HCT116 (cell line): ENCODE measurements around the gene RIT2. TPM values are rescaled to one million over a fixed set of nuclear protein-coding genes. Genes with fewer than 3 reads are reported as not detected.

Experiments
- ATAC-seq: fragments of 200-7000 bp; cut with Tn5 transposase; 2 replicates; pipeline ENCODE4 v1.9.1; 2020; ENCODE audit warnings: mild to moderate bottlenecking, moderate library complexity
- BruUV-seq: library from RNA; stranded (reverse); fragments of 400-500 nt; replicated peaks from 2 replicates; lab custom pipeline; 2021; lab: Mats Ljungman, UMichigan
- CTCF ChIA-PET: fragments of 300-600 bp; sonication (Branson Sonifier 250); formaldehyde crosslinking; loops from one replicate; lab custom pipeline; 2021; ENCODE audit warnings: antibody characterized with exemption; lab: Charles Lee
- POLR2A ChIA-PET: fragments of 300-600, 350-600 bp; sonication (Branson Sonifier 250); formaldehyde crosslinking; loops from one replicate; lab custom pipeline; 2021; ENCODE audit warnings: antibody characterized with exemption; lab: Charles Lee
- RAD21 ChIA-PET, 2 experiments: fragments of 300-600 bp; sonication (Branson Sonifier 250); formaldehyde crosslinking; loops; one replicate each; lab custom pipeline; 2023; ENCODE audit warnings: low total read pairs in 2 of 2; ENCODE audit not compliant: uncharacterized antibody in 2 of 2, unreplicated experiment in 2 of 2, low non-redundant PET in 1 of 2; lab: Charles Lee
- DNase-seq: peaks from one replicate; pipeline ENCODE4 v3.0.0-alpha.2; 2010; ENCODE audit warnings: low read depth, low spot score
- H2AFZ ChIP-seq: fragments of 200-600 bp; shearing (Covaris generic), sonication (generic); 2 replicates; pipeline ENCODE4 v1.6.1; 2017; ENCODE audit warnings: low read depth, mixed run types, mixed read lengths, antibody characterized with exemption, low read length; ENCODE audit not compliant: poor library complexity, severe bottlenecking
- H3K27ac ChIP-seq: 2 replicates; pipeline ENCODE4 v1.5.1; 2012; ENCODE audit warnings: low read depth, low read length
- H3K27me3 ChIP-seq: fragments of 200-600 bp; sonication (generic); 2 replicates; pipeline ENCODE4 v1.6.1; 2016; ENCODE audit warnings: mixed run types, low read length, mixed read lengths; ENCODE audit not compliant: insufficient read depth
- H3K36me3 ChIP-seq, 2 experiments: fragments of 200-500 bp in 1 of 2; fragments of 200-600 bp in 1 of 2; sonication (Bioruptor generic) in 1 of 2; sonication (generic) in 1 of 2; 2 replicates each; pipeline versions ENCODE4 v1.5.1 to v1.6.1; 2014 to 2016; ENCODE audit warnings: low read length in 2 of 2, inconsistent platforms in 1 of 2, mixed read lengths in 1 of 2, mixed run types in 1 of 2; ENCODE audit not compliant: insufficient read depth in 2 of 2, control insufficient read depth in 1 of 2
- H3K4me1 ChIP-seq, 2 experiments: fragments of 200-600 bp in 1 of 2; sonication (generic) in 1 of 2; 2 replicates each; pipeline versions ENCODE4 v1.5.1 to v1.6.1; 2012 to 2017; ENCODE audit warnings: low read length in 2 of 2, inconsistent platforms in 1 of 2, mild to moderate bottlenecking in 1 of 2, mixed read lengths in 1 of 2, mixed run types in 1 of 2, moderate library complexity in 1 of 2; ENCODE audit not compliant: insufficient read depth in 2 of 2, control insufficient read depth in 1 of 2
- H3K4me2 ChIP-seq: fragments of 200-600 bp; sonication (generic); 2 replicates; pipeline ENCODE4 v1.6.1; 2017; ENCODE audit warnings: mixed run types, low read length, mixed read lengths
- H3K4me3 ChIP-seq, 2 experiments: fragments of 200-600 bp in 1 of 2; sonication (generic) in 1 of 2; replicated peaks in 1 of 2; 2 replicates each; pipeline ENCODE4 v1.5.1; 2011 to 2016; ENCODE audit warnings: low read length in 2 of 2, control low read depth in 1 of 2, low read depth in 1 of 2, mild to moderate bottlenecking in 1 of 2, mixed read lengths in 1 of 2, mixed run types in 1 of 2
- H3K79me2 ChIP-seq: fragments of 200-600 bp; sonication (generic); 2 replicates; pipeline ENCODE4 v1.6.1; 2017; ENCODE audit warnings: mild to moderate bottlenecking, mixed run types, low read length, moderate library complexity, mixed read lengths; ENCODE audit not compliant: insufficient read depth
- H3K9ac ChIP-seq: fragments of 200-600 bp; sonication (generic); 2 replicates; pipeline ENCODE4 v1.6.1; 2016; ENCODE audit warnings: low read length, mixed read lengths
- H3K9me2 ChIP-seq: fragments of 200-600 bp; sonication (generic), shearing (Covaris generic); 2 replicates; pipeline ENCODE4 v1.6.1; 2017; ENCODE audit warnings: mixed run types, mild to moderate bottlenecking, moderate library complexity; ENCODE audit not compliant: insufficient read depth
- H3K9me3 ChIP-seq, 2 experiments: fragments of 200-500 bp in 1 of 2; fragments of 200-600 bp in 1 of 2; sonication (Bioruptor generic) in 1 of 2; sonication (generic) in 1 of 2; 2 replicates each; pipeline ENCODE4 v1.6.1; 2014 to 2017; ENCODE audit warnings: low read length in 2 of 2, mixed read lengths in 2 of 2, inconsistent platforms in 1 of 2, low read depth in 1 of 2, mild to moderate bottlenecking in 1 of 2, mixed run types in 1 of 2, moderate library complexity in 1 of 2; ENCODE audit not compliant: control insufficient read depth in 1 of 2, insufficient read depth in 1 of 2
- H4K20me1 ChIP-seq: fragments of 200-600 bp; sonication (generic), shearing (Covaris generic); 2 replicates; pipeline ENCODE4 v1.6.1; 2017; ENCODE audit warnings: mixed run types, mild to moderate bottlenecking, moderate library complexity; ENCODE audit not compliant: insufficient read depth
- CBX3 ChIP-seq: IDR thresholded peaks from 2 replicates; pipeline ENCODE4 v1.6.1; 2012; ENCODE audit warnings: low read depth
- CEBPB ChIP-seq: IDR thresholded peaks from 2 replicates; pipeline ENCODE4 v1.6.1; 2012; ENCODE audit warnings: low read depth
- EGR1 ChIP-seq: IDR thresholded peaks from 2 replicates; pipeline ENCODE4 v1.6.1; 2012; ENCODE audit warnings: low read depth
- ELF1 ChIP-seq: IDR thresholded peaks from 2 replicates; pipeline ENCODE4 v1.6.1; 2012; ENCODE audit warnings: low read depth, borderline replicate concordance
- EZH2 ChIP-seq: fragments of 200-600 bp; sonication (generic); IDR thresholded peaks from 2 replicates; pipeline ENCODE4 v1.6.1; 2017; ENCODE audit warnings: antibody characterized with exemption, mixed run types
- EZH2phosphoT487 ChIP-seq: fragments of 200-600 bp; IDR thresholded peaks from 2 replicates; pipeline ENCODE4 v1.6.1; 2018; ENCODE audit warnings: antibody characterized with exemption, borderline replicate concordance
- POLR2A ChIP-seq: IDR thresholded peaks from 2 replicates; pipeline ENCODE4 v1.7.0; 2011; ENCODE audit warnings: borderline replicate concordance; ENCODE audit not compliant: insufficient read depth, insufficient read length; ENCODE audit errors: extremely low read depth
- RAD21 ChIP-seq: IDR thresholded peaks from 2 replicates; pipeline ENCODE4 v1.6.1; 2012; ENCODE audit warnings: low read depth, mild to moderate bottlenecking
- SP1 ChIP-seq: IDR thresholded peaks from 2 replicates; pipeline ENCODE4 v1.6.1; 2012; ENCODE audit warnings: low read depth
- intact Hi-C: fragments of 100-400 bp; cut with micrococcal nuclease; formaldehyde crosslinking; loops from 2 replicates; pipeline ENCODE4 v1.10.0; 2022
- total RNA-seq: library from RNA; stranded (reverse); gene quantifications from one replicate; pipeline ENCODE4 v1.2.1, GENCODE V29; 2021; ENCODE audit not compliant: unreplicated experiment
- TF ChIP-seq, protein P1 (sequence below): IDR thresholded peaks from 2 replicates; pipeline ENCODE4 v1.6.1; 2012; ENCODE audit warnings: low read depth
- TF ChIP-seq, protein P2 (sequence below): IDR thresholded peaks from 2 replicates; pipeline ENCODE4 v1.6.1; 2012
- TF ChIP-seq, protein P3 (sequence below), 3 experiments: fragments of 200-600 bp in 1 of 3; sonication (generic) in 1 of 3; IDR thresholded peaks in 2 of 3; conservative IDR thresholded peaks in 1 of 3; 2 replicates each; pipeline ENCODE4 v1.5.1; 2012 to 2017; ENCODE audit warnings: low read depth in 2 of 3, low read length in 2 of 3, antibody characterized with exemption in 1 of 3, borderline replicate concordance in 1 of 3, control low read depth in 1 of 3, mild to moderate bottlenecking in 1 of 3, mixed read lengths in 1 of 3, mixed run types in 1 of 3, moderate library complexity in 1 of 3; ENCODE audit not compliant: insufficient read depth in 1 of 3

RIT2 gene
- total RNA-seq, 1 experiment from 2014 or later: not detected

DNA sequence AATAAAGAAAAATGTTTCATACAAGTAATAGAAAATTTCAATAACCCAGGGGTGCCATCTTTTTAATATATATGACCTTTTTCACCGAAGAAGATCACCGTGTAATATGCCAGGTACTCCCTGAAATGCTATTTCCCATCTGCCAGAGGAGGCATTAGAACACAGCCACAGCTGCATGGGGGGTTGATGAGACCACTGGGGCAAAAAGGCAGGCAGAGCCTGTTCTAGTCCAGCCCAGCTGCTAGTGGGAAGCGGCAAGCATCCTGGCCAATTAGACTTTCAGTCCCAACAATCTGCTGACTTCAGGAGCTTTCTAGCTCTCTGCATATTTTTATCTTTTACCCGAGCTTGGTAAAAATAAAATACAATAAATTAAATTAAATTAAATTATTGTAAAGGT lies 362.6 kb downstream of the RIT2 start (continued):
- TF ChIP-seq, protein P1, sequence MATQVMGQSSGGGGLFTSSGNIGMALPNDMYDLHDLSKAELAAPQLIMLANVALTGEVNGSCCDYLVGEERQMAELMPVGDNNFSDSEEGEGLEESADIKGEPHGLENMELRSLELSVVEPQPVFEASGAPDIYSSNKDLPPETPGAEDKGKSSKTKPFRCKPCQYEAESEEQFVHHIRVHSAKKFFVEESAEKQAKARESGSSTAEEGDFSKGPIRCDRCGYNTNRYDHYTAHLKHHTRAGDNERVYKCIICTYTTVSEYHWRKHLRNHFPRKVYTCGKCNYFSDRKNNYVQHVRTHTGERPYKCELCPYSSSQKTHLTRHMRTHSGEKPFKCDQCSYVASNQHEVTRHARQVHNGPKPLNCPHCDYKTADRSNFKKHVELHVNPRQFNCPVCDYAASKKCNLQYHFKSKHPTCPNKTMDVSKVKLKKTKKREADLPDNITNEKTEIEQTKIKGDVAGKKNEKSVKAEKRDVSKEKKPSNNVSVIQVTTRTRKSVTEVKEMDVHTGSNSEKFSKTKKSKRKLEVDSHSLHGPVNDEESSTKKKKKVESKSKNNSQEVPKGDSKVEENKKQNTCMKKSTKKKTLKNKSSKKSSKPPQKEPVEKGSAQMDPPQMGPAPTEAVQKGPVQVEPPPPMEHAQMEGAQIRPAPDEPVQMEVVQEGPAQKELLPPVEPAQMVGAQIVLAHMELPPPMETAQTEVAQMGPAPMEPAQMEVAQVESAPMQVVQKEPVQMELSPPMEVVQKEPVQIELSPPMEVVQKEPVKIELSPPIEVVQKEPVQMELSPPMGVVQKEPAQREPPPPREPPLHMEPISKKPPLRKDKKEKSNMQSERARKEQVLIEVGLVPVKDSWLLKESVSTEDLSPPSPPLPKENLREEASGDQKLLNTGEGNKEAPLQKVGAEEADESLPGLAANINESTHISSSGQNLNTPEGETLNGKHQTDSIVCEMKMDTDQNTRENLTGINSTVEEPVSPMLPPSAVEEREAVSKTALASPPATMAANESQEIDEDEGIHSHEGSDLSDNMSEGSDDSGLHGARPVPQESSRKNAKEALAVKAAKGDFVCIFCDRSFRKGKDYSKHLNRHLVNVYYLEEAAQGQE: no peak
- TF ChIP-seq, all 23 proteins: peak for 0

DNA sequence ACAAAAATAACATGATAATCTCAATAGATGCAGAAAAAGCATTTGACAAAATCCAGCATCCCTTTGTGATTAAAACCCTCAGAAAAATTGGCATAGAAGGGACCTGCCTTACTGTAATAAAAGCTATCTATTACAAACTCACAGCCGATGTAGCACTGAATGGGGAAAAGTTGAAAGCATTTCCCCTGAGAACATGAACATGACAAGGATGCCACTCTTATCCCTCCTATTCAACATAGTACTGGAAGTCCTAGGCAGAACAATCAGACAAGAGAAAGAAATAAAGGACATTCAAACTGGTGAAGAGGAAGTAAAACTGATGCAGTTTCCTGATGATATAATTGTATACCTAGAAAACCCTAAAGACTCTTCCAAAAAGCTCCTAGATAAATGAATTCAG lies 368.7 kb downstream of the RIT2 start:
- BruUV-seq: no TSS peak
- Histone ChIP-seq H3K9me3 (peaks cover 0 to 3% of the 10 kb centered on the region in 2 experiments; a peak in 2 of 4 replicates), H4K20me1 (no peaks in the 10 kb centered on the region; the same call in 1 of the 2 replicates), H3K9me2 (no peaks in the 10 kb centered on the region), H3K27ac (no peak overlapping the region), H3K4me3 (no peak overlapping the region), H2AFZ (no peak overlapping the region)
- CTCF ChIA-PET: no interaction called here
- DNase-seq (no peak), ATAC-seq (no peak)
- POLR2A ChIA-PET: no interaction called here
- TF ChIP-seq CEBPB (no peak), SP1 (no peak), CBX3 (no peak), RAD21 (no peak), ELF1 (no peak), EZH2phosphoT487 (no peak), EZH2 (no peak), POLR2A (no peak), EGR1 (no peak)
- TF ChIP-seq, protein P1: no peak
- TF ChIP-seq, protein P2, sequence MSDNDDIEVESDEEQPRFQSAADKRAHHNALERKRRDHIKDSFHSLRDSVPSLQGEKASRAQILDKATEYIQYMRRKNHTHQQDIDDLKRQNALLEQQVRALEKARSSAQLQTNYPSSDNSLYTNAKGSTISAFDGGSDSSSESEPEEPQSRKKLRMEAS: no peak
- TF ChIP-seq, protein P3, sequence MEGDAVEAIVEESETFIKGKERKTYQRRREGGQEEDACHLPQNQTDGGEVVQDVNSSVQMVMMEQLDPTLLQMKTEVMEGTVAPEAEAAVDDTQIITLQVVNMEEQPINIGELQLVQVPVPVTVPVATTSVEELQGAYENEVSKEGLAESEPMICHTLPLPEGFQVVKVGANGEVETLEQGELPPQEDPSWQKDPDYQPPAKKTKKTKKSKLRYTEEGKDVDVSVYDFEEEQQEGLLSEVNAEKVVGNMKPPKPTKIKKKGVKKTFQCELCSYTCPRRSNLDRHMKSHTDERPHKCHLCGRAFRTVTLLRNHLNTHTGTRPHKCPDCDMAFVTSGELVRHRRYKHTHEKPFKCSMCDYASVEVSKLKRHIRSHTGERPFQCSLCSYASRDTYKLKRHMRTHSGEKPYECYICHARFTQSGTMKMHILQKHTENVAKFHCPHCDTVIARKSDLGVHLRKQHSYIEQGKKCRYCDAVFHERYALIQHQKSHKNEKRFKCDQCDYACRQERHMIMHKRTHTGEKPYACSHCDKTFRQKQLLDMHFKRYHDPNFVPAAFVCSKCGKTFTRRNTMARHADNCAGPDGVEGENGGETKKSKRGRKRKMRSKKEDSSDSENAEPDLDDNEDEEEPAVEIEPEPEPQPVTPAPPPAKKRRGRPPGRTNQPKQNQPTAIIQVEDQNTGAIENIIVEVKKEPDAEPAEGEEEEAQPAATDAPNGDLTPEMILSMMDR (IDR thresholded peaks at IDR 0.05 in 2 of 3, conservative IDR thresholded peaks at IDR 0.05 in 1 of 3; ENCODE audit: borderline replicate concordance in 1 of 3, insufficient read depth in 1 of 3, low read depth in 2 of 3, low read length in 2 of 3): no peak
- TF ChIP-seq, all 23 proteins: peak for 0
- Histone ChIP-seq H3K4me2 (no peak overlapping the region), H3K27me3 (no peaks in the 10 kb centered on the region), H3K9ac (no peak overlapping the region), H3K4me1 (no peaks in the 10 kb centered on the region), H3K79me2 (no peaks in the 10 kb centered on the region), H3K36me3 (no peaks in the 10 kb centered on the region)
- RAD21 ChIA-PET: no interaction called here
- intact Hi-C loops: no loop called here
